ENCODE measurements around the gene USH1C. TPM values are rescaled to one million over a fixed set of nuclear protein-coding genes. Genes with fewer than 3 reads are reported as not detected.

Gene USH1C
- total RNA-seq, 1 experiment from 2014 or later = 101 TPM

GRCh38 chr11:17543041-17543440 is 1.2 kb downstream of the USH1C start:
- BruUV-seq (replicated peaks) = no TSS peak
- no peaks in the 10 kb centered on the region for H3K27me3 ChIP-seq (replicated peaks; ENCODE audit: control insufficient read depth, insufficient read depth, low read length)
- CTCF ChIA-PET = interaction anchor here (0.6 to 2.1 kb wide), 5 partner anchors 12 to 325 kb away, joined by 4 to 17 read pairs (median 6); partner anchors contain the start of gene KCNJ11
- H3K9me3 ChIP-seq = no peaks in the 10 kb centered on the region
- peaks cover 63% of the 10 kb centered on the region for H3K4me1 Mint-ChIP-seq (ENCODE audit: low read depth, unreplicated experiment)
- peak; percentile 49 to 60 for DNase-seq
- no peaks in the 10 kb centered on the region for H3K9me3 Mint-ChIP-seq (ENCODE audit: unreplicated experiment)
- H3K36me3 Mint-ChIP-seq (ENCODE audit: insufficient read depth, unreplicated experiment) = peaks cover 52% of the 10 kb centered on the region
- no peak for TF ChIP-seq CTCF (IDR thresholded peaks at IDR 0.05; ENCODE audit: insufficient read depth in 1 of 2, low read depth in 1 of 2, low read length in 1 of 2, severe bottlenecking in 1 of 2, unreplicated experiment in 1 of 2)
- peaks cover 57% of the 10 kb centered on the region for H3K4me1 ChIP-seq
- H3K4me3 Mint-ChIP-seq (ENCODE audit: unreplicated experiment) = peak overlapping the region; percentile 72
- H3K4me3 ChIP-seq (ENCODE audit: low read depth, low read length) = peak overlapping the region; percentile 84
- peak overlapping the region; percentile 80 for H3K27ac Mint-ChIP-seq (ENCODE audit: unreplicated experiment)
- H3K36me3 ChIP-seq (ENCODE audit: control insufficient read depth, insufficient read depth, low read length) = no peaks in the 10 kb centered on the region; the same call in 1 of the 2 replicates
- intact Hi-C loops (cut with micrococcal nuclease; ENCODE audit: unreplicated experiment) = no loop called here
- POLR2A ChIA-PET = interaction anchor here (0.7 to 1.4 kb wide), 4 partner anchors 11 to 1163 kb away, joined by 3 to 8 read pairs (median 4); partner anchors contain the start of gene RPS13
- H3K27me3 Mint-ChIP-seq (ENCODE audit: insufficient read depth, unreplicated experiment) = no peaks in the 10 kb centered on the region

- POLR2A ChIA-PET = interaction anchor here (1.0 to 1.4 kb wide), 5 partner anchors 9 to 465 kb away, joined by 3 to 8 read pairs (median 4); partner anchors contain the start of gene RPS13
- BruUV-seq (replicated peaks) = no TSS peak
Observed at GRCh38 chr11:17542249-17542648, 2.0 kb downstream of the USH1C start.

More at GRCh38 chr11:17542249-17542648, 2.0 kb downstream of the USH1C start:
- no peaks in the 10 kb centered on the region for H3K9me3 ChIP-seq
- H3K36me3 ChIP-seq (ENCODE audit: control insufficient read depth, insufficient read depth, low read length) = no peaks in the 10 kb centered on the region; the same call in 1 of the 2 replicates
- no peaks in the 10 kb centered on the region for H3K27me3 Mint-ChIP-seq (ENCODE audit: insufficient read depth, unreplicated experiment)
- no peak for TF ChIP-seq CTCF (IDR thresholded peaks at IDR 0.05; ENCODE audit: insufficient read depth in 1 of 2, low read depth in 1 of 2, low read length in 1 of 2, severe bottlenecking in 1 of 2, unreplicated experiment in 1 of 2)
- peak overlapping the region; percentile 72 for H3K4me3 Mint-ChIP-seq (ENCODE audit: unreplicated experiment)
- H3K4me1 Mint-ChIP-seq (ENCODE audit: low read depth, unreplicated experiment) = peaks cover 65% of the 10 kb centered on the region
- H3K9me3 Mint-ChIP-seq (ENCODE audit: unreplicated experiment) = no peaks in the 10 kb centered on the region
- peak overlapping the region; percentile 84 for H3K4me3 ChIP-seq (ENCODE audit: low read depth, low read length)
- H3K36me3 Mint-ChIP-seq (ENCODE audit: insufficient read depth, unreplicated experiment) = peaks cover 56% of the 10 kb centered on the region
- intact Hi-C loops (cut with micrococcal nuclease; ENCODE audit: unreplicated experiment) = no loop called here
- H3K4me1 ChIP-seq = peaks cover 57% of the 10 kb centered on the region
- CTCF ChIA-PET = interaction anchor here (0.9 to 2.1 kb wide), 4 partner anchors 11 to 156 kb away, joined by 3 to 17 read pairs (median 8); partner anchors contain the start of gene KCNJ11
- peak; percentile 73 to 86 for DNase-seq
- H3K27ac Mint-ChIP-seq (ENCODE audit: unreplicated experiment) = peak overlapping the region; percentile 80
- H3K27me3 ChIP-seq (replicated peaks; ENCODE audit: control insufficient read depth, insufficient read depth, low read length) = no peaks in the 10 kb centered on the region

Measured in Caco-2 (cell line).